Mucosa of descending colon (tissue), 3 donors: Measurements from ENCODE around the gene HMGB3. TPM values are rescaled to one million over a fixed set of nuclear protein-coding genes. Genes with fewer than 3 reads are reported as not detected.
"Not testable (repeated sequence)": the region's sequence is repeated elsewhere in the genome, so short reads cannot be mapped to it uniquely, and the experiment has no call there.

ENCODE experiments used
- ATAC-seq: fragments of 200-7000 bp; cut with Tn5 transposase; one replicate; pipeline ENCODE4 v1.9.1; 2020; ENCODE audit warnings: mild to moderate bottlenecking, moderate library complexity
- DNase-seq, 3 donors: peaks; one replicate each; pipeline ENCODE4 v3.0.0-alpha.2; 2020
- H3K36me3 ChIP-seq: fragments of 200-600 bp; one replicate; pipeline ENCODE4 v1.8.0; 2021; ENCODE audit warnings: low read depth, mild to moderate bottlenecking
- H3K4me1 ChIP-seq: fragments of 200-600 bp; one replicate; pipeline ENCODE4 v1.8.0; 2021; ENCODE audit warnings: low read depth, mild to moderate bottlenecking
- H3K4me3 ChIP-seq: fragments of 200-600 bp; one replicate; pipeline ENCODE4 v1.8.0; 2021; ENCODE audit warnings: mild to moderate bottlenecking
- H3K9me3 ChIP-seq: fragments of 200-600 bp; one replicate; pipeline ENCODE4 v1.8.0; 2021; ENCODE audit warnings: mild to moderate bottlenecking
- CTCF ChIP-seq: fragments of 200-600 bp; IDR thresholded peaks from one replicate; pipeline ENCODE4 v1.8.0; 2022; ENCODE audit warnings: antibody characterized with exemption, mild to moderate bottlenecking
- intact Hi-C, 2 donors: fragments of 100-400 bp; cut with DNase I in 1 of 2; cut with micrococcal nuclease in 1 of 2; formaldehyde crosslinking; loops; one replicate each; pipeline versions ENCODE4 v1.11.0 to v1.11.1; 2022; cut with DNase I, micrococcal nuclease
- total RNA-seq, 3 donors: library from RNA; stranded (reverse); fragmentation: NEBNext Ultra II Directional in 2 of 3; extraction: Animal tissue kit (Norgen Biotek cat#: 25700) in 2 of 3; gene quantifications; one replicate each; pipeline versions ENCODE4 v1.2.1 to v1.2.4, GENCODE V29; 2021 to 2023
- donor health status: DM: no; HTN: no; CAD: no; lungs with moderate emphysema.
- donor health status: DM: no; HTN: no; CAD: no.
- donor health status: DM: no; HTN: yes; CAD: no.

The HMGB3 gene
- total RNA-seq, 3 donors from 2014 or later = 9.8 to 51.2 (median 29.1) TPM

GRCh38 chrX:150955590-150955989 is 27.5 kb upstream of the HMGB3 start:
- intact Hi-C loops = no loop called here
- Histone ChIP-seq H3K4me3 (no peak overlapping the region), H3K4me1 (no peaks in the 10 kb centered on the region), H3K9me3 (no peaks in the 10 kb centered on the region), H3K36me3 (no peaks in the 10 kb centered on the region)
- ATAC-seq (no peak), DNase-seq (no peak)
- no peak for TF ChIP-seq CTCF

- intact Hi-C loops = no loop called here
- Histone ChIP-seq H3K4me1 (no peaks in the 10 kb centered on the region), H3K4me3 (no peak overlapping the region), H3K9me3 (no peaks in the 10 kb centered on the region), H3K36me3 (no peaks in the 10 kb centered on the region)
- no peak for DNase-seq
- TF ChIP-seq CTCF = no peak
- ATAC-seq = peak; percentile 9
Measured at GRCh38 chrX:150958177-150958576, 25.0 kb upstream of the HMGB3 start.

DNA sequence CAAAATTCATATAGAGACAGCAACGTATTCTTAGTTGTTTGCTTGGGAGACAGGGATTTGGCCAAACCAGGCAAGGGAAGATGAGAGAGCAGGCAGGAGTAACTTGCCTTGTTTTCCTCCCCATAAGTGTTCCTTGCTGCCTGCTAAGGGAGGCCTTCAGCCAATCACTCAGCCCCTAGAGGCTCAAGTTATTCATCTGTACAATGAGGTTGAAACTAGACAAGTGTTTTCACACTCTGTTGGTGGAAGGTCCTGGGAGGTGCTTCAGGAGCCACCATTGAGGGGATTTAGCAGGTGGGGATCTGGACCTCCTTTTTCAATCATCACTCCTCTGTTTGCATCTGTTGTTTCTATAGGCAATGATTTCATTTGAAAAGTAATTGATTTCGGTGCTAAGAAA is 23.6 kb upstream of the HMGB3 start:
- ATAC-seq (no peak), DNase-seq (no peak)
- intact Hi-C loops = no loop called here
- no peaks in the 10 kb centered on the region for H3K9me3 ChIP-seq
- H3K4me3 ChIP-seq = no peak overlapping the region
- H3K36me3 ChIP-seq = no peaks in the 10 kb centered on the region
- no peak for TF ChIP-seq CTCF
- no peaks in the 10 kb centered on the region for H3K4me1 ChIP-seq

DNA sequence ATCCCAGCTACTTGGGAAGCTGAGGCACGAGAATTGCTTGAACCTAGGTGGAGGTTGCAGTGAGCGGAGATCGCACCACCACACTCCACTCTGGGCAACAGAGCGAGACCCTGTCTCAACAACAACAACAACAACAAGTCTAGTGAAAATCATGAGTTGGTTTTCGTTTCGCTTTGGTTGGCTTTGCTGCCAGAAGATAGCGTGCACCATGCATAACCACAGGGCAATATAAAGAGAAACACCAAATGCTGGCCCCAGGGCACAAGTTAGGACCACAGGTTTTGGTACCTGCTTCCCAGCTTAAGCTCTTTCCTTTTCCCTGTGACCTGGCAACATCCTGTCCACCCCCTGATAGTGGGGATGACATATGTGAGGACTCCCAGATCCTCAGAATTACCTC is 21.5 kb upstream of the HMGB3 start:
- TF ChIP-seq CTCF = no peak
- intact Hi-C loops = no loop called here
- Histone ChIP-seq H3K36me3 (no peaks in the 10 kb centered on the region), H3K9me3 (no peaks in the 10 kb centered on the region), H3K4me3 (no peak overlapping the region), H3K4me1 (no peaks in the 10 kb centered on the region)
- DNase-seq (no peak), ATAC-seq (no peak)

DNA sequence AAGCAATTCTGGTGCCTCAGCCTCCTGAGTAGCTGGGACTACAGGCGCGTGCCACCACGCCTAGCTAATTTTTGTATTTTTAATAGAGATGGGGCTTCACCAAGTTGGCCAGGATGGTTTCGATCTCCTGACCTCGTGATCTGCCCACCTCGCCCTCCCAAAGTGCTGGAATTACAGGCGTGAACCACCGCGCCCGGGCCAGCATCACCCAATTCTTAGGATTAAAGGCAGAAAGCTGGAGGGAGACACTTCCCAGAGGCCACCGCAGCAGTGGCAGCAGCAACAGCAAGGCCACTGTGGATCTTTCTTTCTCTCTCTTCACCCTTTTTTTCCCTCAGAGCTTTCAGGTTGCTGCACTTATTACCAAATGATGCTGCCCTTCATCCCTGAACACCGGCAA is 18.7 kb upstream of the HMGB3 start:
- intact Hi-C loops, H3K9me3 ChIP-seq, H3K4me1 ChIP-seq, ATAC-seq, DNase-seq, H3K4me3 ChIP-seq, H3K36me3 ChIP-seq: not testable (repeated sequence)

GRCh38 chrX:150966235-150966634 is 16.9 kb upstream of the HMGB3 start:
- peak; percentile 22 for ATAC-seq
- H3K36me3 ChIP-seq = no peaks in the 10 kb centered on the region
- H3K4me3 ChIP-seq = no peak overlapping the region
- no peak for TF ChIP-seq CTCF
- H3K4me1 ChIP-seq = no peaks in the 10 kb centered on the region
- no peaks in the 10 kb centered on the region for H3K9me3 ChIP-seq
- intact Hi-C loops = no loop called here
- no peak for DNase-seq
